RCC 7860 (cell line): ENCODE data around the gene RGPD3.
A peak's percentile ranks its signal among the peaks of the same experiment; 100 is the strongest.
"Not testable (repeated sequence)": the region's sequence is repeated elsewhere in the genome, so short reads cannot be mapped to it uniquely, and the experiment has no call there.

Experiments
- DNase-seq: peaks from one replicate; pipeline ENCODE4 v3.0.0-alpha.2; 2015; ENCODE audit warnings: low spot score
- FAIRE-seq: peaks from 2 replicates; lab custom pipeline; 2012; peaks lifted over from hg19 to GRCh38; lab: Jason Lieb, UNC

Gene RGPD3

DNA sequence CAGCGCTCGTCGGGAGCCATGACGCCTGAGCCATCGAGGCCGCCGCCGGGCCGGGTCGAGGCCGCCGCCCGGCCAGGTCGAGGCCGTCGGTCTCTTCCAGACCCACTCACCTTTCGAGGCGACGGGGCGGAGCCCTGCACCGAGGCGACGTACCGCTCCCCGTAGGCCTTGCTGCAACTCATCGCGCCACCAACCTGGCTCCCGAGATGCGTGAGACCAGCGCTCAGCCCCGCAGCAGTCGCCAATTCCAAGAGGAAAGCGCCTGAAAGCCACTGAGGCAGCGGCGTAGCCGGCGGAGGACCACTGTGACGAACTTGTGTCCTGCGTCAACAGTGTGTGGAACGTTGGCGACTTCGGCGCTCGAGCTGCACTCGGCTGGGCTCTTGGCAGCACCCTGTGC is at the start of gene RGPD3:
RGPD3 (minus strand) TSS at position 307 of the 400 bp plus-strand sequence; CDS start at position 182, 125 bp downstream.
- FAIRE-seq, DNase-seq: not testable (repeated sequence)

DNA sequence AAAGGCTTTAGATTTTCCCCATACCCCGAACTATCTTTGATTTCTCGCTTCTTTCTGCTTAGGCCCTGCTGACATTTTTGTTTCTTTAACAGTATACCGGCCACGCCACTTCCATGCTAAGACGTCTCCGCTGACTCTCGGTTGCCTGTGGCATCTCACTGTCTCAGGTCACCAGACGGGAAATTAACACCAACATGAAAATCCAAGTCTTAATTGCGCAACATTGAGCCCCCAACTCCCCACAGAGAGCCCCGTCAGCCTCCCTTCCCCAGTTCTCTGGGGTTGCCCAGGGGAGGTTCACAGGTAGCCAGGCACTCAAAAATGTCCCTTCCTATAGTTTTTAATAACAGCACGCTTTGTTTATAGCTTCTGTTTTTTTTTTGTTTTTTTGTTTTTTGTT is 49.1 kb upstream of the RGPD3 start:
- no peak for DNase-seq
- no peak for FAIRE-seq

DNA sequence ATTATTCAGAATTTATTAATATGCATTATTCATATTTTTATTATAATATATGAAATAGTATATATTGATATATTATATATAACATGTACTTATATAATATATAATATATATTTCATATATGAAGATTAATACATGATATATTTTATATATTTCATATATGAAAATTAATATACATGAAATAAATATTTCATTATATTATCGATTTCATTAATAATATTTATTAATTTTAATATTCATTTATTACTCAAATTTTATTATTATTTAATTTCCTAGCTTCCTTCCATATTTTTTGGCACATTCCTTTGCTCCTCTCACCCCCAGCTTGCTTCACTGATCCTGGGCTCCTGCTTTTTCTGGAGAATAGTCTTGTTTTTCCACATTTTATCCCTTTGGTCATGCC is 48.7 kb upstream of the RGPD3 start:
- FAIRE-seq = peak; percentile 80
- DNase-seq = no peak

DNA sequence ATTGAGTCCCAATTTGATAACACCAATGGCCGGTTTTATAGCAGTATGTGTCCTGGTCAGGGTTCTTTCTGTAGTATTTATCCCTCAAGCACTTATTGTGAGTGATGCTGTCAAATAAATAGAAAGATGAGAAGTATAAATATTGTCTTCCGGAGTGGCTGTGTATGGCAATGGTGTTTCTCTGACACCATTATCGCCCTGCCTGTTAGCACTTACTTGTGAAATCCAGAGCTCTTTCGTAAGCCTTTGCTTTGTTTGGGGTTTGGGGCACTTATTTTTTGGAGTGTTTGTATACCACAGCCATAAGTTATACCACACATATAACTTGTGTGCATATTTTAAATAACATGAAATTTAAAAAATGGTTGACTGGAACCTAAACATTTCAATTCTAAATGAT is 48.2 kb upstream of the RGPD3 start:
- DNase-seq (no peak), FAIRE-seq (no peak)

DNA sequence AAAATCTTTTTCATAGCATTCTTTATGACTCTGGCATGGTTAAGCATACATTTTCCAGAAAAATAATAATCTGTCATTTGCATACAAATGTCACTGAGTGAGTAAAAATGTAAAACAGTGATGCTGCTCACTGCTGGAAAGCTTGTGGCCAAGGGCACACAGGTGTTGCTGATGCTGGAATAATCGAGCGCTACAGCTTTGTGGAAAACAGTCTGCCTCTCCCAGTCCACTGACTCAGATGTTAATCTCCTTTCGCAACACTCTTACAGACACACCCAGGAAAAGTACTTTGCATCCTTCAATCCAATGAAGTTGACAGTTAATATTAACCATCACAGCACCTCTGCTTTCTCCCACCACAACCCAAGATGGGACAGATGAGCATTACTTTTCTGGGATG is 46.6 kb upstream of the RGPD3 start:
- DNase-seq, FAIRE-seq: not testable (repeated sequence)

DNA sequence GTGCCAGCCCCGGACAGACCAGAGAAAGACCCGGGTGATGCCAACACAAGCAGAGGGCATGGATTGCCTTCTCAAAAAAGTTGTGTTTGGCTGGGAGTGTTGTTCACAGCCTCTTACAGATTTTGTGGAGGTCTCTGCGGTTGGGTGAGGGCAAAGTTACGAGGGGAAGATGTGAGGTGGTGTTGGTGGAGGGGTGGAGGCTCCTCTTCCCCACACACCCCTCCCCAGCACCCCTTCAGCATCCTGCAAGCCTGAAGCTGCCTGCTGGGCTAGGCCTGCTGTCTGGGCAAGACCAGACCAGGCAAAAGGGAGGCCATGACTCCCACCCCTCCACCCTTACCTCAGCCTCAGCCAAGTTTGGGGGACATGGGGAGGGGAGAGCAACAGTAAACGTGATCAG is 45.2 kb upstream of the RGPD3 start:
- not testable (repeated sequence) for FAIRE-seq, DNase-seq

DNA sequence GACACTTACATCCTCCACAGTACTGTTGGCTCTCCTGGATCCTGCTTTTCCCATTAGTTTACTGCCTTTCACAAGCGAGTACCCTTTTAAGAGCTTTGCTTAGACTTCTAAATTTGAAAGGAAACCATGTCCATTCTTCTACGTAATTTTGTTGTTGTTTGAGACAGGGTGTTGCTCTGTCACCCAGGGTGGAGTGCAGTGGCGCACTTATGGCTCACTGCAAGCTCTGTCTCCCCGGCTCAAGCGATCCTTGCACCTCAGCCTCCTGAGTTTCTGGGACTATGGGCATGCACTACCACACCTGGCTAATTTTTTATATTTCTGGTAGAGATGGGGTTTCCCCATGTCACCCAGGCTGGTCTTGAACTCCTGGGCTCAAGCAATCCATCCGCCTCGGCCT is 43.7 kb upstream of the RGPD3 start:
- not testable (repeated sequence) for DNase-seq, FAIRE-seq

DNA sequence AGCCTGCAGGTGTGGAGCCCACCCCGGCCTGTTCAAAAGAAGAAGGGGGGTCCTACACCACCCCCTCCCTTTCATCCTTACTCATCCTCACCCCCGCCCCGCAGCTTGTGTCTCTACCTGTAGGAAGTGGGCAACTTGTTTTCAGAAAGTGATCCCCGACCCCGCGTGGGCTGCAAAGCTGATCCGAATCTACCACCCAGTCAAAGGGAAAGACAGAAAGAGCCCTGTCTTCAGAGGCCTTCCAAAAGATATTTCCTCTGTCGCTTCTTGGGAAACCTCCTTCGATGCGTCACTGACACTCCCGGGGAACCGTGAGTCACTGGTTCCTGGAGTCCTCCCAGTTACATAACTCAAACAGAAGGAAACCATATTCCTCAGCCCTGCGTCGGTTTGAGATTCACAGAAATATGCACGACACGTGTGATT is 43.3 kb upstream of the RGPD3 start:
- not testable (repeated sequence) for DNase-seq
- peak; percentile 66 for FAIRE-seq

DNA sequence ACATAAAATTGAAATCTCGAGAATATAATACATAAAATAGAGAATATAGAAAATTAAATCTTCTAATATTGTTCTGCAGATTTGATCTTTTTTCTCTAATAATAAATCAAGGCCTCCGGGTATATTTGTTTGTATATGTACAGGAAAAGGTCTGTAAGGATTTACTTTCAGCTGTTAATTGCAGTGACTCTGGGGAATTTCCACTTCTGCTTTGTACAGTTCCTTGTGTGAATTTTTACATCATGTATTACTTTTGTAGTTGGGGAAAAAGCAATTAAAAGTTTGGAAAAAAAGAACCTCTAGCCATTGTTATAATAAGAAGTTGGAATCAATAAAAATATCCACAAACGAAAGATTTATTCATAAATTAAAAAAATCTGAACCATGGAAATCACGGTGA is 42.6 kb upstream of the RGPD3 start:
- not testable (repeated sequence) for DNase-seq
- peak; percentile 4 for FAIRE-seq

DNA sequence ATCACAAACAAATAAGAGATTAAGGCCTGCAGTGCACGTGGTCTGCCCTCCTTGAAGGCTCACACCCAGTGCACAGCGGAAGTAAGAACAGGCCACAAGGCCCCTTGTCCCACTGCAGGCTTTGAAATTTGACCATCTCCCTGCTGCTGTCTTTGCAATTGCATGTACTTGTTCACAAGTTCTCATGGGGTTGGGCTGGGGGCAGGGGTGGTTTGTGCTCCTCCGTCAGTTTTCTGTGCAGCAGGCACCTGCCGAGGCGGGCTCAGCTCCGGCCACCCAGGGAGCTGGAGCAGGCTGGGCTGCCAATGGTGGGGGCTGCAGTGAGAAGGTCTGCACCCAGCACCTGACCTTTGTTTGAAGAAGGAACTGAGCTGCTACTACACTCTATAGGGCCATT is 41.2 kb upstream of the RGPD3 start:
- FAIRE-seq, DNase-seq: not testable (repeated sequence)

DNA sequence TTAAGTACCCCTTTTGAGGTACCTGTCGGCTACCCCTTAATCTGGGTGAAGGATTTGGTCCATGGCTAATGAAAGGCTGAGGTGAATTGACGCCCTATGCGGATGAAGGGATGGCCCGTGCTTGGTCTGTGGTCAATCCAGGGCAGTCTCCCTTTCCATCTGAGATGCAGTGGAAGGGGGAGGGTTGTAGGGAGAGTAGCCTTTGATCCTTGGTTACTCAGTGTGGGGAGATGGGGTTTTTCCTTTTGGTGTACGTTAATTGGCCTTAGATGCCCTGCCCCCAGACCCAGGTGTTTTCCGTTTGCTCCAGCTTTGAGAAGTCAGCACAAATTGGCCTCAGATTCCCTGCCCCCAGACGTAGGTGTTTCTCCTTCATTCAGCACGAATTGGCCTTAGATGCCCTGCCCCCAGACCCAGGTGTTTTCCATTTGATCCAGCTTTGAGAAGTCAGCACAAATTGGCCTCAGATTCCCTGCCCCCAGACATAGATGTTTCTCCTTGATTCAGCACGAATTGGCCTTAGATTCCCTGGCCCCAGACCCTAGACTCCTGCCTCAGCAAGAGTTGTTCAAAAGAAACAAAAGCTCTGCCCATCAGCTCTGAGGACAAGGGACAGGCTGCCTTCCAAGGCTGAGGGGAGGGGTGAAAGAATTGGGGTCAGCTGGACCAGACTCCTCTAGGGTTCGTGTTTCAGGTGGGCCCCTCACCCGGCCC is 40.6 kb upstream of the RGPD3 start:
- not testable (repeated sequence) for DNase-seq, FAIRE-seq

DNA sequence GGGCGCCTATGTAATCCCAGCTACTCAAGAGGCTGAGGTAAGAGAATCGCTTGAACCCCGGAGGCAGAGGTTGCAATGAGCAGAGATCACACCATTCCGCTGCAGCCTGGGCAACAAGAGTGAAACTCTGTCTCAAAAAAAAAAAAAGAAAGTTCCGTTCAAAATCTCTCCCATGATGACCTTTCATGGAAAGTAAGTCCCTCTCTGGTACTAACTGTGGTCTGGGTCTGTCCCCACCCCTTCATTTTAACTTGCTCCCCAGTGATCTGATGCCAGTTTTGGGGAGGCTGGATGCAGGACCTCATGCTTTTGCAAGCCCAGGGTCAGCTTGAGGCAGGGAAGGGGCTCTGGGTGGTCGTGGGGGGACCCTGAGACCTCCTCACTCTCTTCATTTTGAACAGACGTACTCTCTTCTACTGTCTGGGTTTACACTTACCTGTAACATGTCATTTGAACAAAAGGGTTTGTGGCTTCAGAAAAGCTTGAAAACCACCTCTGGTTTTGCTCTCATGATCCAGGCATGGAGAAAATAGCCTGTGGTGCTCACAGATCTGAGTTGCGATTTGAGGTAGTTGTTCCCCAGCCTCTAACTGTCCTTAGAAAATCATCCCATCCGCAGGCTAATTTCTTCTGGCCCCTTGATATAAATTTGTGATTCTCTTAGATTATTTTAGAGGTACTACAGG is 37.9 kb upstream of the RGPD3 start:
- FAIRE-seq, DNase-seq: not testable (repeated sequence)

DNA sequence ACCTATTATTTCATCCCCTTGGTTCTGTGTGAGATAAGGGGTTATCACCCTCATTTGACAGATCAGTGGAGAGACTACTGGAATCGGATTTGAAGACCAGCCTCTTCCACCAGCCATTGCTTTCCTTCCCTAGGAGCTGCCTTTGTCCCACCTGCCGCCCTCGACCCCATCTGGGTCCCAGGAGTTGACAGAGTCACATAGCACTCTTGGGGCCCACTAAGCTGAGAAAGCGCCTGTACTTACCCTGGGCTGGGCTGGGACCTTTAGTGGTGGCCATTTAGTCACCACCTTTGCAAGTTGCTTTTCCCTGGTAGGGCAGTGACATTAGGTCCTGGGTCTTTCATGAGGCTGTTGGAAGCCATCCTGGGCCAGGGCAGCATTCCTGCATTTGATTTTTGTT is 36.6 kb upstream of the RGPD3 start:
- DNase-seq, FAIRE-seq: not testable (repeated sequence)

DNA sequence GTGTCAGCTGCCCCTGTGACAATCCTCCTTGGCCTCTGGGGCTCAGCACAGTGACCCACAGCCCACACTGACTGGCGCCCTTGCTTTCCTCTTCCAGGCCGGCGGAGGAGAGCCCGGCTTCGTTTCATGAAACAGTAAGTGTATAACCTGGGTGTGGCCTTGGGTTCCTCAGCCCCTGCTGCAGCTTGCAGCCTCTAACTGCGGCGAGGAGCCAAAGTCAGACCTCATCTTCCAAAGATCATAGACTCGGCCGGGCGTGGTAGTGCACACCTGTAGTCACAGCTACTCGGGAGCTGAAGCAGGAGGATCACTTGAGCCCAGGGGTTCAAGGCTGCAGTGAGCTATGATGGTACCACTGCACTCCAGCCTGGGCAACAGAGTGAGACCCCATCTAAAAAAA is 36.0 kb upstream of the RGPD3 start:
- FAIRE-seq, DNase-seq: not testable (repeated sequence)

DNA sequence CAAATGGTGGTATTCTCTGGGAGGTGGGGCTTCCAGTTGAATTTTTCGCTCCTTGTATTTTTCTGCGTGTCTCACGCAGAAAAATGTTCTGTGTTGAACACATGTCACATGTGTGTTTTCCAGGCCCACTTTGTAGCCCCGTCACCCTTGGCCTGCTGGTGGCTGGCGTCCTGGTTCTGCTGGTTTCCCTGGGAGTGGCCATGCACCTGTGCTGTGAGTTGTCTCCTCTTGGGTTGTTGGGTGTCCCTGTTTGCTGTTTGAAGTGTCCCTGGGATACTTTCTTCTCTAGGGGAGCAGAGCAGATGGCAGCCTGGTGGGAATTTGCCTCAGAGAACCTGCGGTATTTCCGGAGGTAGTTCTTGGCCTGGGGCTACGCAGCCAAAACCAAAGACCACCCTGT is 34.1 kb upstream of the RGPD3 start:
- not testable (repeated sequence) for FAIRE-seq, DNase-seq

DNA sequence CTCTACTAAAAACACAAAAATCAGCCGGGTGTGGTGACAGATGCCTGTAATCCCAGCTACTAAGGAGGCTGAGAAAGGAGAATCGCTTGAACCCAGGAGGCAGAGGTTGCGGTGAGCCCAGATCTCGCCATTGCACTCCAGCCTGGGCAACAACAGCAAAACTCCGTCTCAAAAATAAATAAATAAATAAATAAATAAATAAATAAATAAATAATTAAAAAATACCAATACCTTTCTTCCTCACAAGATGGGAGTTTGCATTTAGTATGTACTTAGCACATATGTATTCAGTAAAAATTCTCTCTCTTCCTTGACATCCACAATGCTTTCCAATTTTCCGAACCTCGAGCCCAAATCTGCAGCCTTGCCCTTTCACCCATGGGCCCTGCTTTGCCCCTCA is 32.1 kb upstream of the RGPD3 start:
- not testable (repeated sequence) for DNase-seq, FAIRE-seq

DNA sequence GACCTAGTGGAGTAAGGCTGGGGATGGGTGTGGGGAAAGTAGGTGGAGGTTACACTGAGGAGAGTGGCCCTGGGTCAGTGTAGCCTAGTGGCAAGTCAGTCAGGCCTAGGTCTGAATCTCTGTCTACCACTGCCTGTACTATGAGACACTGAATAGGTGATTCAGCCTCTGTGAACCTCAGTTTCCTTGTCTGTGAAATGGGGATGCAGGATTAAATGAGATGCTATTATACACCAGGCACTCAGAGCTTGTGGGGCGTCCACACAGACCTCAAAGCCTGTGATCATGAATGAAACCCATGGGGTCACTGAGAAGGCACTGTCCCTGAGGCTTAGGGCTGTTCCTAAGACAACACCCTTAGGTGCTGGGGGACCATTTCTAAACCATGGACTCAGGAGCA is 30.3 kb upstream of the RGPD3 start:
- DNase-seq, FAIRE-seq: not testable (repeated sequence)

DNA sequence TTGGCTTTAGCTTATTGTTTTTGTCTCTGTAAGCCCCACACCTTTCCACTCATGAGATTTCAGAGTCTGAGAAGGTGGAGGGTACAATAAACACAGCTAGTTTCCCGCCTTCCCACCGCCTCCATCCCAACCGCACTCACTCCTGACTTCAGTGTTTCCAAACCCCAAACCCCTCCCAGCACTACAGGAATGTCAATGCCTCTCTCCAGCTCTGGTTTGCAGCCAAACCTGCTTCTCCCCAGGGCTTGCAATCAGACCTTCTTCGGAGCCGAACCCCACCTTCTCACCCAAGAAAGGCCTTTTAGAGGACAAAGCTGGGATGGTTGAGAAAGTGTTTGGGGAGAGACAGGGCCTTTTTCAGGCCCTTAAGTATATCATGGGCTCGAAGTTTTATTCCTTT is 24.7 kb upstream of the RGPD3 start:
- not testable (repeated sequence) for DNase-seq, FAIRE-seq

DNA sequence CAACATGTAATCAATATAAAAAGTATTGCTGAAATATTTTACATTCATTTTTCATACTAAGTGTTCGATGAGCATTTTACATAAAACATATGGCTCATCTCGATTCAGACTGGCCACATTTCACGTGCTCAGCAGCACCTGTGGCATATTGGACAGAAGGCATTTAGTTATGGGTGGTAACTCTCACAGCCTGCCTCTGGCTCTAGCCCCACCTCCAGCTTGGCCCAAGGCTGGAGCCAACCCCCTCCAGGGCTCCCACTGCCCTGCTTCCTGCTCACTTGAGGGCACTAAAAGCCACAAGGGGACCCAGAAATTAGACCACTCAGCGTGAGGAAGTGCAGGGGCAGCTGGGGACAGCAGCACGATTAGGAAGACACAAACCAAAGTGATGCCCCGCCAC is 24.2 kb upstream of the RGPD3 start:
- not testable (repeated sequence) for FAIRE-seq, DNase-seq

DNA sequence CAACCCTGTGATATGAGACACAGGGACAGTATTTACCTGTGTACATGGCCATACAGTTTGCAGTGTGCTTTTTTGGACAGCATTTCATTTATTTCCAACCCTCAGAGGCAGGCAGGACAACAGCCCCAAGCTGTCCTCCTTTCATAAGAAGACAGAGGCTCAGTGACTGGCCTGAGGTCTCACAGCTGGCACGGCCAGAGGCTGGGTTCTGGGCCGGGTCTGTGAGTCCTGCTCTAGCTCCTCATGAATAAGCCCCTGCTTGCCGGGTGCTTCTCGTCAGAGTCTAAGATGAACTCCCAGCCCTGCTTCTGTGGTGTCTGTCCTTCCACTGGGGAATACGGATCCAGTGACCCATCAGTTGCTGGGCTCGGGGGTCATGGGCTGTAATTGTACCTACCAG is 21.5 kb upstream of the RGPD3 start:
- not testable (repeated sequence) for FAIRE-seq, DNase-seq

DNA sequence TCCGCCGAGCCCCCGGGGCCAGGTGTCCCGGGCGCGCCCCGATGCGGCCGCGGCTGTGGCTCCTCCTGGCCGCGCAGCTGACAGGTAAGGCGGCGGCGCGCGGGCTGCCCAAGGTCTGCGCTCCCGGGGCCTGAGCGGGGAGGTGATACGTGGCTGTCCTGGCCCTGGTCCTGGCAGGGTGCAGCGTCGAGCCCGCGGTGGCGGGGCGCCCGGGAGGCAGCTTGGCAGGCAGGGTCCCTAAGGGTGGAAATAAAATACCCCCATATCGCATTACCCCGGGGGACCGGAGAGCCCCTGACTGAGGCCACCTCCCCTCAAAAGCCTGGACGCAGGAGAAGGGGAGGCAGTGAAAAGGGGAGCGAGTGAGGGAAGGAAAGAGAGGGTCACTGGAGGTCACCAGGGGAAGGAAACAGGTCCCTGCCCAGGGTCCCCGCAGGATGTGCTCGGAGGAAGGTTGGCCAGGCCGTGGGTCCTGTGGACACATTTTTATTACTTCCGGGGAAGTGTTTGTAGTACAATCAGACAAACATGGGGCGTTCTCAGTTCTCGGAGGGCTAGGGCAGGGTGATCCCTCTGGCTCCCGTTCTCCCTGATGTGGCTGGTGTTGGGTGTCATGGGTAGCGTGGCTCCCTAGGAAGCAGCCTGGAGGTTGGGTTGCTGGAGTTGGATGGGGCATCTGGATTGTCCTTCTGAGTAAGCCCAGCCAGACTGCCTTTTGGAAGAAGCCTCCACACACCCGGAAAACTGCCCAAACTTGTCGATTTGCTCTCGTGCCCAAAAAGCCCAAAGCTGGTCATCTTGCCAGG is 19.4 kb upstream of the RGPD3 start:
- not testable (repeated sequence) for FAIRE-seq

More for the DNA sequence above, 19.4 kb upstream of the RGPD3 start:
- DNase-seq = not testable (repeated sequence)
